DMS114 treated with DMSO at 0.1 percent for 48 hours (cell line): ENCODE data around the gene CTNNA2.
"Not testable (repeated sequence)": the region's sequence is repeated elsewhere in the genome, so short reads cannot be mapped to it uniquely, and the experiment has no call there.

ENCODE experiments used
- DNase-seq: peaks from one replicate; lab custom pipeline; 2025; ENCODE audit not compliant: unreplicated experiment; lab: John Stamatoyannopoulos, UW

The CTNNA2 gene

DNA sequence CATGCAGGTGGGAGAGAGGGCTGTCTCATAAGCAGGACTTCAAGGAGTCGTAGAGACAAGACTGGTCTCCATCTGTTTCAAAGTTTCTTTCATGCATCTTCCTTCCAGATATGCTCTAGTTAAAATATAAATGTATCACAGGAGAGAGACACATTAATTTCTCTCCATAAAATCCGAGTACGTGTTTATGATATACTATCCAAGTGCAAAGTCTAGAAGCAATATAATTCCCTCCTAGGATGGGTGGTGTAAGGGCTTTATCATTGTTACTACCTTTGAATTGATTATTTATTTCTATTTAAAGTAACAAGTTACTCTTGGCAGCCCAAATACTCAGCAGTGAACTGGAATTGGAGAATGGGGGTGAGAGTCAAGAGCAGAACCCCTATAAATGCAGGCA, 619.4 kb downstream of the CTNNA2 start:
- no peak for DNase-seq

DNA sequence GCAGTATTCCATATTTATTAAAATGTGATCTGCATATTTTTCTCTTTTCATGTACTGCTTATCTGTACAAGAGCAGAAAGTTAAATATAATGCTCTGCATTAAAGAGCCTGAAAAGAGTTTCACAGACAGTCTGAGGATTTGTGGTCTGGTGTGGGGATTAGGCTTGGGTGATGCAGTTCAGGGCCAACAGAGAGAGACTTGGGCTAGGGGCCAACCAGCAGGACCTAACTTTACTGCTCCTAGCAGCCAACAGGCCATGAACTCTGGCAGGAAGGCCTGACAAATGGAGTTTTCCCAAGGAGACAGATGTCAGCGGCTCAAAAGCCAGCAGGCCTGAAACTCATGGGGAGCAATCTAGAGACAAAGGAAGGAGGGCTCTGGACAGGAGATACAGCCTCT, 622.1 kb downstream of the CTNNA2 start:
- DNase-seq: no peak

DNA sequence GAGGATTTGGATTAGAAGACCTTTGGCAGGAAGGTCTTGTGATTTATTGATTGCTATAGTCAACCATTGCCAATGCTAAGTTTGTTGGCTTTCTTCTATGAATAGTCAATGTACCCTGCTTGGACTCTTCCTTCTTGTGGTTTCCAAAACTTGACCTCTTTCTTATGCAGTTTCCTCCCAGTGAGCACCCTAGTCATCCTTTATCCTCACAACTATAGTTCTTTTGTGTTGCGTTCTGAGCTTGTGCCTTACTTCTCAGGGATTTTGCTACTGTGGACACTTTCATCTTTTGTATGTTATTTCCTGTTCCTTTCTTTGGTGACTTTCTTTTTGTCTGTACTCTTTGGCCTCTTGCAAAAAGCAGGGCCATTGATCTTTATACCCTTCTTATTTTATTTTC, 623.5 kb downstream of the CTNNA2 start:
- DNase-seq: no peak

DNA sequence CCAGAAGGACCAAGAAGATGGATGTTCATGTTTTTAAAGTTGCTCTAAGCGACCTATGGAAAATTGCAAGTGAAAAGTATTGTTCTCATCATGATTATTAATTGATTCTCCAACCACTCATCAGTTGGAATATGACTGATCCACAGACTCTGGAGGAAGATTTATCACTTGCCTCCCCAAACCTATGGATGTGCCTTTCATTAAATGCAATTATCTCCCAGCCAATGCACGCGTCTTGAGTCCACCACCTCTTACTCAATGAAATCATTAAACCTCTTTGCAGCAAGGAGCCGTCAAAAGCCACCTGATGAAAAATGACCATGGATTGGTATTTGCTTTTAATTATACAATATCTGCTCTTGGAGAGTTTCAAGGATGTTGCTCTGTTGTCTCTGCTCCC, 626.1 kb downstream of the CTNNA2 start:
- DNase-seq: no peak

DNA sequence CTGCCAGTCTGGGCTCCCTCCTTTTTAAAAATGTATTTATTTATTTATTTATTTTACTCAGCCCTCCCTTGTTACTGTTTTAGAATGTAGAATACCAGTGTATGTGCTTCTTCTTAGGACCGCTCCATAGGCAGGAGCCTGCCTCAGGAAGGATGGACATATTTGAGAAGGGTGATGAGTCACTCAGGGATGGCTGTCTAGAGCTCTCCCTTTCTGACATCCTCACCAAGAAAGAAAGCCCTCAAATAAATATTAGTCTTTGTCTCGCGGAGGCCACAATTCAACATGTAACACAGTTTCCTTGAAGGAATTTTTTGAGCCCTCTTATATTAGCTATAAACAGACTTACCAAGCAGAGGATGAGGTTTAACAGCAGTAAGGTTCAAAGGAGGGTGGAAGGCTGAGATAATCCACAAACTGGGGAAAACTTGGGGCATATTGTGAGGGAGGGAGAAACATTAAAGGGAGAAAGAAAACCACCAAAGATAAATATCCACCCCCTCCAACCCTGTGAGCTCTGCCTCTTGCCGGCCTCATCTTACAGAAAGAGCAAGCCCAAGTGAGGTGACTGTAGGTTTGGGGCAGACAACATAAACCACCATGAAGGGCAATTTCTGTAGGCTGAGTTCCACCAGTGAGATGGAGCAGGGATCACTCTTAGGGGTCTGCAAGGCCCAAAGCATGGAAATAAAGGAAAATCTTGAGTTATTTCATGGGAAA, 628.3 kb downstream of the CTNNA2 start:
- DNase-seq: no peak

DNA sequence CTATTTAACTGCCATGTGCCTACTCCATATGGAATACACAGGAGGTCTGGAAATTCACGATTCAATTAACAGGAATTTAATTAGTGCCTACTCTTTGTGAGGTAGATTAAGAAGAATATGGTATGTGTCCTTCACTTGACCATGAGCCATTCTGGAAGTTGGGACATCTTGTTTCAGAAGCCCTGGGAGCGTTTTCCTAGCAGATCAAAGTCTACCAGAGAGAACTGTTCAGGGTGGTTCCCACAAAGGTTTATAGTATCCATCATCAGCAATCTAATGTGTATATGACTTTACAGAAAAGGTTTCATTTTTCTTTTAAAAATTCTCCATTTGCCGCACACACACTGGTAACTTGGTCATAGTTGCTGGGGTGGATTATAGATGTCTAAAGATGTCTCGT, 632.6 kb downstream of the CTNNA2 start:
- no peak for DNase-seq

DNA sequence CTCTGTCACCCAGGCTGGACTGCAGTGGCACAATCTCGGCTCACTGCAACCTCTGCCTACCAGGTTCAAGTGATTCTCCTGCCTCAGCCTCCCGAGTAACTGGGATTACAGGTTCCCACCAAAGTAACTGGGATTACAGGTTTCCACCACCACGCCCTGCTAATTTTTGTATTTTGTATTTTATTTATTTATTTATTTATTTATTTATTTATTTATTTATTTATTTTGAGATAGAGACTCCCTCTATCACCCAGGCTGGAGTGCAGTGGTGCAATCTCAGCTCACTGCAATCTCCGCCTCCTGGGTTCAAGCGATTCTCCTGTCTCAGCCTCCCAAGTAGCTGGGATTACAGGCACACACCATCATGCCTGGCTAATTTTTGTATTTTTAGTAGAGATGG, 633.9 kb downstream of the CTNNA2 start:
- DNase-seq: not testable (repeated sequence)

DNA sequence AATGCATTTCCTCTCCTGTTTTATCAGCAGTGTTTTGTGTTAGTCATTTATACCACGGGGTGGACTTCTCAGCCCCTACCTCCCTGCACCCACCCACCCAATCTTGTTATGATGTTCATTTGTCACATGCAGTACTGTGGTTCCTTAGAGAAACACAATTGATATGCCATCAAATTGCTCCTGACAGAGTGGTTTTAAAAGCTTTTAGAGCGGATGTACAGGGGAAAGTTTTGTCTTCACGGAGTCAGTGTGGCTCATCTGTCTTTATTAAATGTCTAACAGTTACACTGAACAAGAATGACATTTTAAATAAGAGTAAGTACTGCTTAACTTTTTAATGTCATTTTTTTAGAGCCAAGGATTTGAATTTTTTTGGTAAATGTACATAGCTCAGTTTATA, 634.8 kb downstream of the CTNNA2 start:
- DNase-seq: no peak

DNA sequence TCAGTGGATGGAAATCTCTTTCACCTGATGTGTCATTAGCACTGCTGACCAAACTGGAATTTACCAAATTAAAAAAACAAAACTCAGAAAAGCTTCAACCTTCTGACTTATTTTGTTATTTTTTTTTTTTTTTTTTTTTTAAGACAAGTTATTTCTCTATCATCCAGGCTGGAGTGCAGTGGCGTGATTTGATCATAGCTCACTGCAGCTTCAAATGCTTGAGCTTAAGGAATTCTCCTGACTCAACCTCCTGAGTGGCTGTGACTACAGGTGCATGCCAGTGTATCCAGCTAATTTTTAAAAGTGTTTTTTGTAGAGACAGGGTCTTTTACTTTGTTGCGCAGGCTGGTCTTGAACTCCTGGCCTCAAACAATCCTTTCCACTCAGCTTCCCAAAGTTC, 636.1 kb downstream of the CTNNA2 start:
- no peak for DNase-seq

DNA sequence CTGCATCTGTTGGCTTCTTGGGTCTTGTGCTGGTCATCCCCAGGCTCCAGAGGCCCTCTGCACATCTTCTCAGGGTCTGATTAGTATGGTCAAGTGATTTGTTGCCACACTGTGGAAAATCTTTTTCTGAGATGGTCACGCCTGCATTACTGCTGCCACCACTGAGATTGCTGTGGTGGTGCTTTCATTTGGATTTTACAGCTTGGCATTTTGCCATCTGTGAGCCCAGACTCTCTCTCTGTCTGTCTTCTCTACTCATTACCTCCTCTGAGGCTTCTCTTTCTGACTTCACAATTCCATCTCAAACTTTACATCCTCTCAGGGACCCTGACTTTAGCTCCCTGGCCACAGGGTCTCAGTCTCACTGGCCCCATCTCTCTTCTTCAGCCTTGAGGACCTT, 637.1 kb downstream of the CTNNA2 start:
- no peak for DNase-seq

DNA sequence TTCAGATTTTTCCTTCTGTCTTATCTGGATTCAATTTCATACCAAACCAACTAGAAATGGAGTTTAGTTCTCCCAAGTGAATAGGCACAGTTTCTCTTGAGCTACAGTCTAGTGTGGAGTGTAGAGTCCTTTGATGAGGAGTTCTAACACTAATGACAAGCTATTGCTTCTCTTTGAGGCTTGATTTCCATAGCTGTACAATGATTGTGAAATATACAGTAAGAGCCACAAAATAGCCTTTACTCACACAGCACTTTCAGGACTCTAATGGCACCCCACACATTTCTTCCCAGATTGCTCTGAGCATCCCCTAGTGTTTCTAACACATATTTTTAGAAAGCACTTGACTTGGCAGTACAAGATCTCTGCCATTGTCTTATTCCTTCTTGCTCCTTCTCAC, 638.4 kb downstream of the CTNNA2 start:
- no peak for DNase-seq

DNA sequence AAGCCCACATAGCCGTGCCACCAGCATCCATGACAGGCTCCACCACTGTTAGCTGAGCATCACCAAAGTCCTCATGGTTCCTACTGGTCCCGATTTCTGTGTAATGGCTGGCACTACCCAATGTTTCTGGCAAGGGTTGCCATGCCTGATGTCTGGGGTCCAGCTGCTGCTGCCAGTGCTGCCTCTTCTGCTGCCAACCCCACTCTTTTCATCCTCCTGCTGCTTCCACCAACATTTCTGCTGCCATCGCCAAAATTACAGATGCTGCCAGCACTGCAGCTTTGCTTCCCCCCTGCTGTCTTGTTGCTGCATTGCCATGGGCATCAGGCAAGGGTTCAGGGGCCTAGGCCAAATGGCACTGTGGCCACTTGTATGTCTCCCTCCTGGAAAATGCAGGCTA, 638.8 kb downstream of the CTNNA2 start:
- no peak for DNase-seq

DNA sequence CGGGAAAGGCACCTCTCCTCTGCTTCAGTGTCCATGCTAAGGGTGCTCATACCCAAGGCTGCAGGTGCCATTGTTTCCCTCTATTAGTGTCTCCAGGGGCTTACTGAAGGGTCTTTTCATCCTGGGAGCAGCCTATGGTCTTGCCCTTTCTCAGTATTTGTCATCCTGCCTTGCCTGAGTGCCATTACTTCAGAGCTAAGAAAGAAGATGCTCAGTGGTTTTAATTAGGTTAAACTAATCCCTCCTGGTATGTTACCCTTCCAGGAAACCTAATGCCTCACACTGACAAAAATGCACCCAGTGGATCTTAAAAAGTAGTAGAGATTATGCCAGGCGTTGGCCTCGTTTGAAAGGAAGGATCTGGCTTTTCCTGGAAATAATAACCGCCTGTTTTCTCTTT, 640.3 kb downstream of the CTNNA2 start:
- no peak for DNase-seq

DNA sequence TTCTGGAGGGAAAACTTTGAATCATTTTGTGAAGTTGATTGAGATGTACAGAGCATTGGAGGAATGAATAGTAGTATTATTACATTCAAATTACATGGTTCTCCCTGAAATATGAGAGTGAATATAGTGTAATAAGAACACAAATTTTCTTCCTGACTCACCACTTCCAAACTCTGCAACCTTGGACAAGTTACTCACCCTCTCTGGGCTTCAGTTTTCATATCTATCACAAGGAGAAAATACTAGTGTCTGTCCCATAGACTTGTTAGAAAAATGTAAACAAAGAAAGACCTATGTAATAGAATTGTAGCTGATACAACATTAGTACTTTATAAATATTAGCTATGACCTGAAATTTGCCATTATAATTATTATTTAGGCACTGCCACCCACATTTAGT, 640.9 kb downstream of the CTNNA2 start:
- DNase-seq: no peak

DNA sequence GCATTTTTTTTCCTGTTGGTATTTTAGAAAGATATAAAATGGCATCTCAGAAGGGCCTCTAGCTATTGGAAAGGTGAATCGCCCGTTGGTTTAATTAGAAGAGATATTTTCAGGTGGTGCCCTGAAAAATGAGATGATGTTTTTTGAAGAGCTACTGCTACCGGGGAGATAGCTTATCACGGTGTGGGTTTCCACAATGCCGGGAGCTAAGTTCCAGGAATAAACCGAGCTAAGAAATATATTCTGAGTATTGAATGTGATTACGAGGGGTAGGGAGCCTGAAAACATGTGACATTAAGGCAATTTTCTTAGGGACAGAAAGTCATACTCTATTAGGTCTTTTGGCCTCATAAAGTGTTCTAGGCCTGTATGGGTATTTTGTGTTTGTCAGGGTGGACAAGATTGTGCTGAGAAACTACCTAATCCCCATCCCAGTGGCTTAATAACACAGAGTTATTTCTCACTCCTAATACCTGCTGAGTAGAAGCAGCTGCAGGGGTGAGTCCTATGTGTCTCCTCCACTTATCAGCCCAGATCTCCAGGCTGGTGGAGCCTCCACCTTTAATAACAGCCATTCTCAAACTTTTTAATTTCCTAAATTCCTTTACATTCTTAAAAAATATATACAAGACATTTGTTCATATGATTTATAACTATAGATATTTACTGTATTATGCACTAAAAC, 641.5 kb downstream of the CTNNA2 start:
- DNase-seq: no peak

DNA sequence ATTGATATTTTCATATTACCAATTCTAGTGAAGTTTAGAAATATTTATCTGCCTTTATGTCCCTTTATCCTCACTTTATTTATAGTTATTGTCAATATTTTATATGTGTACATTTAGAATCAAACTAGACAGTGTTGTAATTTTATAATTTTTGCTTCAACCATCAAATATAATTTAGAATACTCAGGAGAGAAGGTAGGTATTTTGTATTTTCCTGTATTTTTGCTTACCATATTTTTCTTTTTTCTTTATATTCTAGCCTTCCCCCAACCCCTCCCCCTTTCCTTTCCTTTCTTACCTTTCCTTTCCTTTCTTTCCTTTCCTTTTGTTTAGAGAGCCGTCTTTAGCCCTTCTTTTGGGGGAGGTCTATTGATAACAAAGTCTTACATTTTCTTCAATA, 651.5 kb downstream of the CTNNA2 start:
- DNase-seq: no peak

DNA sequence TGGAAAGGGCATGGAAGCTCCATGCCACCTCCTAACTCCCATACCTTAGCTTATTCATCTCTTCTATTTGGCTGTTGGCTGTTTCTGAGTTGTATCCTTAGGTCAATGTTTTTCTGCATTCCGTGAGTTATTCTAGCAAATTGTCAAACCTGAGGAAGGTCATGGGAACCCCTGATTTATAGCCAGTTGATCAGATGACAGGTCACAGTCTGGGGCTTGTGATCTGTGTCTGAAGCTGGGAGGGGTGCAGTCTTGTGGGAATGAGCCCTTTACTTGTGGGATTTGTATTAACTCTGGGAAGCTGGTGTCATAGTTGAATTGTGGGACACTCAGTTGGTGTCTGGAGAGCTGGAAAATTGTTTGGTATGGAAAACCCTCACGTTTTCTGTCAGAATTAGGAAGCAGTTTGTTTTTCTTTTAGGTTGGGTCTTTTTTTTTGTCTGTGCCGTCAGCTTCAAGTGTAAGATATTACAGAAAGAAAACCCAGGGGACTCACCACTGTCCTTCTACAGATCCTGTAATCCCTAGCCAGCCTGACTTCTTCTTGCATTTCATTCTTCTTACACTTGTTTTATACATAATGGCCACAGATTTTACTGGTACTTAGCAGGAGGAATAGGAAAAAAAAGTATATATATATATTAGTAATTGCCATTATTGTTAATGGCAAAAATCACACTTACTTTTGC, 653.8 kb downstream of the CTNNA2 start:
- DNase-seq: no peak

DNA sequence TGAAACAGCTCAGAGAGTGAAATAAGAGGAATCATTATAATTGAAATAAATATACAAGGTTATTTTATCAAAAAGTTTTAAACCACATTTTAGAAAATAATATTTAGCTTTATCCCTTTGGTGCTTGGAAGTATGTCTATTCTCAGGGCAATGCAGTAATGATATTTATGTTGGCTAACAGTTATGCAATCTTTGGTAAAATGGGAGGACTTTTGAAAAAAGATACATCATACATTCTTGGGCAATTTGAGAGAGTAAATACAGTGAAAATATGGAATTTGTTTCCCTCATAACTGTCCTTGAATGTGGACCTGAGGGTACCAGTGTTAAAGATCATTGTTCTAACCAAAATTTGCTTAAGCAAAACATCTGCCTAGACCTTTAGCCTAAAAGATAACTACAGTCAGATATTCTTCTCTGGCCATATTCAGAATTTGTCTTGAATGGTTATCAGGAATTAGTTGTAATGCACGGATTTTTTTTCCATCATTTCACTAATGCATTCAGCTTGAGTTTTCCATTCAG, 654.5 kb downstream of the CTNNA2 start:
- no peak for DNase-seq

DNA sequence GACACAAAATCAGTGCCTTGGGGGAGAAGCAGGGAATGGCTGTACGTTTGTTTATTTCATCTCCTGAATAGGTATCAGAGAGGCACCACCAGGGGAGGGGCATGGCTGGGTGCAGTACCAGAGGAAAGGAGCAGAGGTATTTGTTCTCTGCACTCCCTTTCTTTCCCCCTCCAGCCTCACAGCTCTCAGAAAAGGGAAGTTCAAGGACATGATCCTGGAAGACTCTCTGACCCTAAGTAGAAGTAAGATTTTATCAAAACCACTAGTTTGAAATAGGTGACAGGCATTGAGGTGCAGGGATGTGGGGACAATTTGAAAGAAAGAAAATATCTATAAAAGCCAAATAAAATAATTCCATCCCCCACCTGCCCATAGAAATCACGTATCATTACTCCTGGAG, 655.2 kb downstream of the CTNNA2 start:
- no peak for DNase-seq

DNA sequence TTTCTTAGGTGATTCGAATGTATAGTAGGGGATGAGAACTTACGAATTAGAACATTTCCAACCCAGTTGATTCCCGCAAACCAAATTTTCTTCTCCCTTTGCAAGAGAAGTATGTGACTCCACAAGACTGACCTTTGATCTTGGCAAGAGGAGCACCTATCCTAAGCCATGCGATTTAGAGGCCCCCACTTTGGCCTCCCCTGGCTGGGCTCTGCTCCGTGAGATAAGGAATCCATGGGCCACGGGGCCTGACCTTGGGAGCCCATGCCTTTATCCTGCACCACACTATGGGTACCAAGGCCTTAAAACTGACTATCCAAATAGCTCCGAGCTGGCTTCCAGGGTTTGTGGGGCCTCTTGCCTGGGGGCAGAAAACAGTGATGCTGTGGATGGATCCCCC, 656.0 kb downstream of the CTNNA2 start:
- no peak for DNase-seq

DNA sequence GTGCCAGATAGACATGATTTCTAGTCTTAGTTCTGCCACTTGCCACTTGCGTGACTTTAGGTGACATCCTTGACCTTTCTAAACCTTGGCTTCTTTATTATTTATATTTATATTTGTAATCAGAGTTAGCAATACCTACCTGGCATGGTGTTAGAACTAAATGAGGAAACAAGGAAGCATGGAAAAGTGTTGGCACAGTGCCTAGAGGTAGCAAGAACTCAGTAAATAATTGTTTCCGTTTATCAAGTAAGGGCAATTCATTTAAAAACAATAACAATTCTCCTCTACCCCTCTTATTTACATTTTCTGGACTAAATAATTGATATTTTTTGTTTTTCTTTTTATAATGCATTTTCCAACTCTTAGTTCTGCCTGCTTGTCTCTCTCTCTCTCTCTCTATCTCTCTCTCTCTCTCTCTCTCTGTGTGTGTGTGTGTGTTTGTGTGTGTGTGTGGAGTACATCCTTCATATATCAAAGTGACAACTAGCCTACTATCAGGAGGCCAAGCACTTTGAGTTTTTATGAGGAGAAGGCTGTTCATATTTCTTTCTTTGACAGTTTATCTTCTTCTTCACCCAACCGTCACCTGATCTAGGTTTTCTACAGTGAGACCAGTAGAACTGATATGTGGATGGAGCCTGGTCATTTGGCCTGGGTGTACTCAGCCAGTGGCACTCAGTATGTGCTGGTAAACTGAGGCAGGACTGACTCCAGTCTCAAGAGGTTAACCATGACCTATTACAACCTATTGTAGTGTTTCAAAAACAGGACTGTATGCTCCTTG, 657.2 kb downstream of the CTNNA2 start:
- no peak for DNase-seq
